ENCODE data around the gene IDUA.

The IDUA gene

GRCh38 chr4:1018147-1019020, 31.5 kb downstream of the IDUA start:
- DNase-seq: no peak

DNA sequence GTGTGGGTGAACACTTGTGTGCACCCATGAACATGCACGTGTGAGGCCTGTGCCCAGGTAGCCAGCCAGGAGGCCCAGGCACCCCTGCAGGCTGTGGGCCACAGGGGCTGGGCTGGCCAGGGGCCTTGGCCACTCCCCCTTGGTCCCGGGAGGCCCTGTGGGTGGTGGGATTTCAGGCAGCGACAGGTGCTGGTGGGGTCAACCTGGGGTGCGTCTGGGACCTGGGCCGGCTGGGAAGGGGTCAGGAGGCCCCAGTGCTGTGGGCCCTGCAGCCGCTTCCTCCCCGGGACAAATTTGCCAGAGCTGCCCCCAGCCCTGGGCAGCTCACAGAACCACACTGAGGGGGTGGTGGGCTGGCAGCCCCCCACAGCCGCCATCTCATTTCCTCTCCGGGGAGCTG, 32.5 kb downstream of the IDUA start:
- DNase-seq: no peak

GRCh38 chr4:1019729-1020470, 33.1 kb downstream of the IDUA start:
- no peak for DNase-seq

DNA sequence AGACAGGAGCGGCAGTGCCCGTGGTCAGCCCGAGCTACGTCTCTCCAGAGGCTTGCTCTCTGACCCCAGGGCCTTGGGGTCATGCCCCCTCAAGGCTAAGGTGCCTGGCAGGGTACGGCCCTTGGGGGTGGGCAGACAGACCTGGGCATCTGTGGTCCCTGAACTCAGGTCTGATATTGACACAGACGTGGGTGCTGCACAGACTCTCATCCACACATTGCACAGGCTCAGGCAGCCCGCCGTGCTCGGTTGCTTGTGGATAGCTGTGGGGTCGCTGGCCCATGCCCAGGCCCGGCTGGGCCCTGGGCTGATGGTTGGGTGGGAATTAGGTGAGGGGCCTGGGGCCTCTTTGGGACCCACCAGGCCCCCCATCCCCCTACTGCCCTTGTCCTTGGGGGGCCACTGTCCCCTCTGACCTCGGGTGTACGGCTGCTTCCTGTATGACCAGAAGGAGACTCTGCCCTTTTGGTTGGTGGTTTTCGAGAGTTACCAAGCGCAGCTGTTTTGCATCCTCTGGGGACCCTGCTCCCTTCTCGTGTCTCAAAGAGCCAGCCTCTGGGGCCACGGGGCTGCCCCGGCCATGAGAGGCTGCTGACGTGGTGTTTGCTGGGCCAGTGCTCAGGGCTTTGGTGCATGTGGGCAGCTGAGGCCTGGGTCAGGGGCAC, 34.7 kb downstream of the IDUA start:
- DNase-seq: no peak

- DNase-seq: no peak
Measured at GRCh38 chr4:1022051-1022738, 35.4 kb downstream of the IDUA start.

- DNase-seq: no peak
Measured at GRCh38 chr4:1022739-1023066, 35.9 kb downstream of the IDUA start.

DNA sequence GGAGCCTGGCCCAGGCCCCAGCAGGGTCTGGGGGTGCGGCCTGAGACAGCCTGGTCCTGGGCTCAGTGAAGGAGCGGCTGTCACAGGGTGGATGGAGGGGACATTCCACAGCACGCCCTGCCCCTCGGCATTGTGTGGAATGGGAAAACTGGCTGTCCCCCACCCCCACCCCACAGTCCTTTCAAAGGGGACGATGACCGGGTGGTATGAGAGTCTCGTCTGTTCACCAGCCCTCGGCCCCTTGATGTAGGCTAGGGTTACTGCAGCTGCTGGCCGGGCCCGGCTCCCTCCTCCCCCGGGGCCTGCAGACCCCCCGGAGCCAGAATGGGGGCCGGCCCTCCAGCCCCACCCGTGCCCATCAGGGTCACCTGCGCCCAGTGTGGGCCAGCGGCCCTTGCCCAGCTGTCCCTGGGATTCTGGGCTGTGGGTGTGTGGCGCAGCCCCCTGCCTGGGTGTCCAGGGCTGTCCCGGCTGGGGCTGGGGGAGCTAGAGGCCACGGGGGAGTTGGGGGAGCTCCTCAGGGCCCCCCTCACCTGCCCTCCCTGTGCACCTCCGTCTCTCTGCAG, 36.3 kb downstream of the IDUA start:
- no peak for DNase-seq

GRCh38 chr4:1023895-1024740, 37.3 kb downstream of the IDUA start:
- no peak for DNase-seq

DNA sequence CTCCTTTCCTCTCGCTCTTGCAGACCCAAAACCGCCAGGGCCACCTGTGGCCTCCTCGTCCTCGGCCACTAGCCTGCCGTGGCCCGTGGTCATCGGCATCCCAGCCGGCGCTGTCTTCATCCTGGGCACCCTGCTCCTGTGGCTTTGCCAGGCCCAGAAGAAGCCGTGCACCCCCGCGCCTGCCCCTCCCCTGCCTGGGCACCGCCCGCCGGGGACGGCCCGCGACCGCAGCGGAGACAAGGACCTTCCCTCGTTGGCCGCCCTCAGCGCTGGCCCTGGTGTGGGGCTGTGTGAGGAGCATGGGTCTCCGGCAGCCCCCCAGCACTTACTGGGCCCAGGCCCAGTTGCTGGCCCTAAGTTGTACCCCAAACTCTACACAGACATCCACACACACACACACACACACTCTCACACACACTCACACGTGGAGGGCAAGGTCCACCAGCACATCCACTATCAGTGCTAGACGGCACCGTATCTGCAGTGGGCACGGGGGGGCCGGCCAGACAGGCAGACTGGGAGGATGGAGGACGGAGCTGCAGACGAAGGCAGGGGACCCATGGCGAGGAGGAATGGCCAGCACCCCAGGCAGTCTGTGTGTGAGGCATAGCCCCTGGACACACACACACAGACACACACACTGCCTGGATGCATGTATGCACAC, 38.2 kb downstream of the IDUA start:
- no peak for DNase-seq

DNA sequence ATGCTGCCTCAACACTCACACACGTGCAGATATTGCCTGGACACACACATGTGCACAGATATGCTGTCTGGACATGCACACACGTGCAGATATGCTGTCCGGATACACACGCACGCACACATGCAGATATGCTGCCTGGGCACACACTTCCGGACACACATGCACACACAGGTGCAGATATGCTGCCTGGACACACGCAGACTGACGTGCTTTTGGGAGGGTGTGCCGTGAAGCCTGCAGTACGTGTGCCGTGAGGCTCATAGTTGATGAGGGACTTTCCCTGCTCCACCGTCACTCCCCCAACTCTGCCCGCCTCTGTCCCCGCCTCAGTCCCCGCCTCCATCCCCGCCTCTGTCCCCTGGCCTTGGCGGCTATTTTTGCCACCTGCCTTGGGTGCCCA, 39.3 kb downstream of the IDUA start:
- no peak for DNase-seq

GRCh38 chr4:1027219-1027914, 40.5 kb downstream of the IDUA start:
- no peak for DNase-seq

DNA sequence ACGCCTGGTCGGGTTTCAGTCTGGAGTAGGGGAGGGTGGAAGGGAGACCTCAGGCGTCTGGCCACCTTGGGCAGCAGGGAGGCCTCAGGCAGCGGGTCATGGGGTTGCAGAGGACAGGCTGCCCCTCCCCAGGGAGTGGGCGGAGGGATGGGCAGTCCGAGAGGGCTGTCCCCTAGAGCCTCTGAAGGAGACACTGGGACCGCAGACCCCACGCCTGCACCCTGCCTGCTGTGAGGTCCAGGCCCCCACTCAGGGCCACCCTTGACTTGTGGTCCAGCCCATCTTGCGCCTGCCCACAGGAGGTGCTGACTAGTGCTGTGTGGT, 41.0 kb downstream of the IDUA start:
- no peak for DNase-seq

DNA sequence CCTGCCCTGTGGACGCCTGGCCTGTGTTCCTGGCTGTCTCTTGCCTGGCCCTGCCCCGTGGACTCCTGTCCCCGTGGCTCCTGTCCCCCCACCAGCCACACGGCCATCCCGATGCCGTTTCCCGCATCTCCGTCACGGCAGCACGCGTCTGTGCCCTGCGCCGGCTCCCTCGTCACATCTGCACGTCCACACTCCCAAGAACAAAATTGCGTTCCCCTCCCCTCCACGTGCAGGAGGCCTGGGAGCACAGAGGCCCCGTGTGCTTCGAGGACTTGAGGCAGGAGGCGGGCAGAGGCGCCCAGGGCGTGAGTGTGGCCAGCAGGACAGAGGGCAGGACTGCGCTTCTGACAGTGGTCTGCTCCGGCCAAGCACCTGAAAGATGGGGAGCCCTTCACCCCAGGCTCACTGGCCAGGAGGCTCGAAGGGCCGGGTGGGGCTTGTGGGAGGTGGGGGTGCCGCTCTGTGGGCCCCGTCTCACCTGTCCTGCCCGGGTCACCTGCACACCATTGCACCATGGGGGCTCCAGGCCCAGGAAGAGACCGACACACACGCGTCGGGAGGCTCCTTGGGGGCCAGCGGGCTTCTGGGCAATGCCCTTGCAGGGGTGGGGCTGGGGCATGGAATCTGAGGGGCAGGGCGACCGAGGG, 41.9 kb downstream of the IDUA start:
- no peak for DNase-seq

DNA sequence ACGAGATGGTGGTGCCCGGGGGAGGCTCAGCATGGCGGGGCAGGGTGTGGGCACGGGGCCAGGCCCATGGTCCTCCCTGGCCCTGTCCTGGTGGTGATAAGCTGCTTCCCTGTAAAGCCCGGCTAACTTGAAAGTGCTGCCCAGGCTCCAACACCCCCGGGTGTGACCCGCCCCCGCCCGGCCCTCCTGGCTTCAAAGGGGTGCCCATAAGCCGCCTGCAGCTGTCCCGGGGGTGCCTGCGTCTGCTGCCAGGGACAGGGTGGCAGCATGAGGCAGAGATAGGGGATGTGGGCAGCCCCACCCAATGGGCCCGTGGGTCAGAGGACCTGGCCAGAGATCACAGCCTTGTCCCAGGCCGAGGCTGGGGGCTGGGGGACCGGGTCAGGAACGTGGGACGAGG, 42.7 kb downstream of the IDUA start:
- DNase-seq: no peak

DNA sequence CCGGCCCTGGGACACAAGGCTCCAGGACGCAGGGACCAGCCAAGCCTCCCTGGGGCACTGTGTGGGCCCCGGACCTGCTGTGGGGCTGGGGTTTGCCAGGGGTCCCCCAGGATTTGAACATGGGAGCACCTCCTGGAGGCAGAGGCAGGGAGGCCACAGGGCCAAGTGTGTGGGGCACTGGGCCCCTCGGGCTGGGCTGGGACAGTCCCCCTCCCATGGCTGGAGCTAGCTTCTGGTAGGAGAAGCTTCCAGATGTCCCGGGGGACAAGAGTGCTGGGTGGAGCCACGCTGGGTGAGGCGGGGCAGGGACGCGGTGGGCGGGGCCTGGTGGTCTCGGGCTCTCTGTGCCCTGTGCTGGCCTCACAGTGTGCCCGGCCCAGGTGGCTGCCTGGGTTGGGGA, 43.2 kb downstream of the IDUA start:
- no peak for DNase-seq

DNA sequence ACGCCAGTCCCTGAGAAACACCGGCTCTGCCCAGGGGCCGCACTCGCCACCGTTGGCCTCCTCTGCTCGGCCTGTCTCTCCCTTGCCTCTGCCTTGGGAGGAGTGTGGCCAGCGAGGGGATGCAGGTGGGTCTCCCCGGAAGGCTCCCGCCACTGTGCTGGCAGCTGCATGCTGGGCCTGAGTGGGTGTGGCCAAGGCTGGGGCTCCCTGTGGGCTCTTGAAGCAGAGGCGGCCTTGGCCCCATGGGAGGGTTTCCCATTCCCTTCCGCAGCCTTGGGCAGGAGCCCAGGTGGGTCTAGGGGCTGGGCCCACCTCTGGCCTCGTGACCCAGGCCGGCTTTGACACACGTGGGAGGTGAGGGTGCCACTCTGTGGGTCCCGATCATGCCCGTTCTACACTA, 43.7 kb downstream of the IDUA start:
- DNase-seq: no peak

DNA sequence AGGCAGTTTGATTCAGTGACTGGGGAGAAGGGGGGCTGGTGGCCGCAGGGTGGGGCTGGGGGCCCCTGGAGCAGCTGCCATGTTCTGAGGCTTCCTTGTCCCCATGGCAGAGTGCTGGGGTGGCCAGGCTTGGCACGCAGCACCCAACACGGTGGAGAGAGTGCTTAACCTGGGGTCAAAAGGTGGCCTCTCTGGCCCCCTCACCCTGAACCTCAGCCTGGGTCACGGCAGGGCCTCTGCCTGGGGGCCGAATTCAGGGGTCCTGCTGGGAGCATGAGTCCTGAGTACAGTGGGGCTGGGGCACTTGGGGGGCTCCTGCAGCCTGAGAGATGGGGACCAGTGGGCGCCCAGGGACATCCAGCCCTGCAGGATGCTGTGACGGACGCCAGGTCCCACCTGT, 44.5 kb downstream of the IDUA start:
- no peak for DNase-seq

GRCh38 chr4:1031956-1032795, 45.3 kb downstream of the IDUA start:
- no peak for DNase-seq

DNA sequence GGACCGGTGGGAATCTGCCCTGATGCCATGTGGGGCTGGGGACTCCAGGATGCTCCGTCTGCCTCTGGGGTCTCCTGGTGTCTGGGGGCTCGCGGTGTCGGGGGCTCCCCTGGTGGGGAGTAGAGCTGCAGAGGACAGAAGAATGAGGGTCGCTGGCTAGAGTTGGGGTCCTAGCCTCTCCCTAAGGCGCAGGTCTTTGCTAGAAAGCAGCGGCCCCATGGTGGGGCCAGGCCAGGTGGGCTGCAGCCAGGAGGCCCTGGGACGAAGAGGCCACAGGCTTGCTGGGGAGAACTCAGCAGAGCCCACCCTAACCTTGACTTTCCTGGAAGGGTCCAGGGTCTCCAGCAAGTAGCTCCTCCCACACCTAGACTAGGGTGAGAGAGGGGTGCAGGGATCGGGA, 46.0 kb downstream of the IDUA start:
- DNase-seq: no peak

Measured in cortex of kidney (tissue), 1 donor.